HCT116 (cell line): Measurements from ENCODE around the gene LCN6. TPM values are rescaled to one million over a fixed set of nuclear protein-coding genes. Genes with fewer than 3 reads are reported as not detected.

ENCODE experiments used
- ATAC-seq: fragments of 200-7000 bp; cut with Tn5 transposase; 2 replicates; pipeline ENCODE4 v1.9.1; 2020; ENCODE audit warnings: mild to moderate bottlenecking, moderate library complexity
- BruUV-seq: library from RNA; stranded (reverse); fragments of 400-500 nt; replicated peaks from 2 replicates; lab custom pipeline; 2021; lab: Mats Ljungman, UMichigan
- CTCF ChIA-PET: fragments of 300-600 bp; sonication (Branson Sonifier 250); formaldehyde crosslinking; loops from one replicate; lab custom pipeline; 2021; ENCODE audit warnings: antibody characterized with exemption; lab: Charles Lee
- POLR2A ChIA-PET: fragments of 300-600, 350-600 bp; sonication (Branson Sonifier 250); formaldehyde crosslinking; loops from one replicate; lab custom pipeline; 2021; ENCODE audit warnings: antibody characterized with exemption; lab: Charles Lee
- RAD21 ChIA-PET, 2 experiments: fragments of 300-600 bp; sonication (Branson Sonifier 250); formaldehyde crosslinking; loops; one replicate each; lab custom pipeline; 2023; ENCODE audit warnings: low total read pairs in 2 of 2; ENCODE audit not compliant: uncharacterized antibody in 2 of 2, unreplicated experiment in 2 of 2, low non-redundant PET in 1 of 2; lab: Charles Lee
- DNase-seq: peaks from one replicate; pipeline ENCODE4 v3.0.0-alpha.2; 2010; ENCODE audit warnings: low read depth, low spot score
- H2AFZ ChIP-seq: fragments of 200-600 bp; shearing (Covaris generic), sonication (generic); 2 replicates; pipeline ENCODE4 v1.6.1; 2017; ENCODE audit warnings: low read depth, mixed run types, mixed read lengths, antibody characterized with exemption, low read length; ENCODE audit not compliant: poor library complexity, severe bottlenecking
- H3K27ac ChIP-seq: 2 replicates; pipeline ENCODE4 v1.5.1; 2012; ENCODE audit warnings: low read depth, low read length
- H3K27me3 ChIP-seq: fragments of 200-600 bp; sonication (generic); 2 replicates; pipeline ENCODE4 v1.6.1; 2016; ENCODE audit warnings: mixed run types, low read length, mixed read lengths; ENCODE audit not compliant: insufficient read depth
- H3K36me3 ChIP-seq, 2 experiments: fragments of 200-500 bp in 1 of 2; fragments of 200-600 bp in 1 of 2; sonication (Bioruptor generic) in 1 of 2; sonication (generic) in 1 of 2; 2 replicates each; pipeline versions ENCODE4 v1.5.1 to v1.6.1; 2014 to 2016; ENCODE audit warnings: low read length in 2 of 2, inconsistent platforms in 1 of 2, mixed read lengths in 1 of 2, mixed run types in 1 of 2; ENCODE audit not compliant: insufficient read depth in 2 of 2, control insufficient read depth in 1 of 2
- H3K4me1 ChIP-seq, 2 experiments: fragments of 200-600 bp in 1 of 2; sonication (generic) in 1 of 2; 2 replicates each; pipeline versions ENCODE4 v1.5.1 to v1.6.1; 2012 to 2017; ENCODE audit warnings: low read length in 2 of 2, inconsistent platforms in 1 of 2, mild to moderate bottlenecking in 1 of 2, mixed read lengths in 1 of 2, mixed run types in 1 of 2, moderate library complexity in 1 of 2; ENCODE audit not compliant: insufficient read depth in 2 of 2, control insufficient read depth in 1 of 2
- H3K4me2 ChIP-seq: fragments of 200-600 bp; sonication (generic); 2 replicates; pipeline ENCODE4 v1.6.1; 2017; ENCODE audit warnings: mixed run types, low read length, mixed read lengths
- H3K4me3 ChIP-seq, 2 experiments: fragments of 200-600 bp in 1 of 2; sonication (generic) in 1 of 2; replicated peaks in 1 of 2; 2 replicates each; pipeline ENCODE4 v1.5.1; 2011 to 2016; ENCODE audit warnings: low read length in 2 of 2, control low read depth in 1 of 2, low read depth in 1 of 2, mild to moderate bottlenecking in 1 of 2, mixed read lengths in 1 of 2, mixed run types in 1 of 2
- H3K79me2 ChIP-seq: fragments of 200-600 bp; sonication (generic); 2 replicates; pipeline ENCODE4 v1.6.1; 2017; ENCODE audit warnings: mild to moderate bottlenecking, mixed run types, low read length, moderate library complexity, mixed read lengths; ENCODE audit not compliant: insufficient read depth
- H3K9ac ChIP-seq: fragments of 200-600 bp; sonication (generic); 2 replicates; pipeline ENCODE4 v1.6.1; 2016; ENCODE audit warnings: low read length, mixed read lengths
- H3K9me2 ChIP-seq: fragments of 200-600 bp; sonication (generic), shearing (Covaris generic); 2 replicates; pipeline ENCODE4 v1.6.1; 2017; ENCODE audit warnings: mixed run types, mild to moderate bottlenecking, moderate library complexity; ENCODE audit not compliant: insufficient read depth
- H3K9me3 ChIP-seq, 2 experiments: fragments of 200-500 bp in 1 of 2; fragments of 200-600 bp in 1 of 2; sonication (Bioruptor generic) in 1 of 2; sonication (generic) in 1 of 2; 2 replicates each; pipeline ENCODE4 v1.6.1; 2014 to 2017; ENCODE audit warnings: low read length in 2 of 2, mixed read lengths in 2 of 2, inconsistent platforms in 1 of 2, low read depth in 1 of 2, mild to moderate bottlenecking in 1 of 2, mixed run types in 1 of 2, moderate library complexity in 1 of 2; ENCODE audit not compliant: control insufficient read depth in 1 of 2, insufficient read depth in 1 of 2
- H4K20me1 ChIP-seq: fragments of 200-600 bp; sonication (generic), shearing (Covaris generic); 2 replicates; pipeline ENCODE4 v1.6.1; 2017; ENCODE audit warnings: mixed run types, mild to moderate bottlenecking, moderate library complexity; ENCODE audit not compliant: insufficient read depth
- CBX3 ChIP-seq: IDR thresholded peaks from 2 replicates; pipeline ENCODE4 v1.6.1; 2012; ENCODE audit warnings: low read depth
- CTCF ChIP-seq, 3 experiments: fragments of 200-600 bp in 1 of 3; sonication (generic) in 1 of 3; IDR thresholded peaks in 2 of 3; conservative IDR thresholded peaks in 1 of 3; 2 replicates each; pipeline ENCODE4 v1.5.1; 2012 to 2017; ENCODE audit warnings: low read depth in 2 of 3, low read length in 2 of 3, antibody characterized with exemption in 1 of 3, borderline replicate concordance in 1 of 3, control low read depth in 1 of 3, mild to moderate bottlenecking in 1 of 3, mixed read lengths in 1 of 3, mixed run types in 1 of 3, moderate library complexity in 1 of 3; ENCODE audit not compliant: insufficient read depth in 1 of 3
- ELF1 ChIP-seq: IDR thresholded peaks from 2 replicates; pipeline ENCODE4 v1.6.1; 2012; ENCODE audit warnings: low read depth, borderline replicate concordance
- EZH2 ChIP-seq: fragments of 200-600 bp; sonication (generic); IDR thresholded peaks from 2 replicates; pipeline ENCODE4 v1.6.1; 2017; ENCODE audit warnings: antibody characterized with exemption, mixed run types
- FOSL1 ChIP-seq: IDR thresholded peaks from 2 replicates; pipeline ENCODE4 v1.6.1; 2012; ENCODE audit warnings: low read depth
- JUND ChIP-seq: IDR thresholded peaks from 2 replicates; pipeline ENCODE4 v1.6.1; 2012
- POLR2A ChIP-seq: IDR thresholded peaks from 2 replicates; pipeline ENCODE4 v1.7.0; 2011; ENCODE audit warnings: borderline replicate concordance; ENCODE audit not compliant: insufficient read depth, insufficient read length; ENCODE audit errors: extremely low read depth
- RAD21 ChIP-seq: IDR thresholded peaks from 2 replicates; pipeline ENCODE4 v1.6.1; 2012; ENCODE audit warnings: low read depth, mild to moderate bottlenecking
- REST ChIP-seq: IDR thresholded peaks from 2 replicates; pipeline ENCODE4 v1.6.1; 2012; ENCODE audit warnings: low read depth
- SIN3A ChIP-seq: IDR thresholded peaks from 2 replicates; pipeline ENCODE4 v1.6.1; 2012; ENCODE audit warnings: low read depth
- SP1 ChIP-seq: IDR thresholded peaks from 2 replicates; pipeline ENCODE4 v1.6.1; 2012; ENCODE audit warnings: low read depth
- SRF ChIP-seq: IDR thresholded peaks from 2 replicates; pipeline ENCODE4 v1.6.1; 2012; ENCODE audit warnings: low read depth
- YY1 ChIP-seq: IDR thresholded peaks from 2 replicates; pipeline ENCODE4 v1.6.1; 2011; ENCODE audit warnings: low read length, low read depth, moderate library complexity, mild to moderate bottlenecking; ENCODE audit not compliant: insufficient replicate concordance; ENCODE audit errors: extremely low read depth
- ZFX ChIP-seq: fragments of 450-650 bp; IDR thresholded peaks from 2 replicates; pipeline ENCODE4 v1.6.1; 2017
- ZNF274 ChIP-seq: fragments of 200-500 bp; sonication (Bioruptor generic); IDR thresholded peaks from 2 replicates; pipeline ENCODE4 v1.6.1; 2014; ENCODE audit warnings: mild to moderate bottlenecking, low read depth, low read length, inconsistent platforms
- intact Hi-C: fragments of 100-400 bp; cut with micrococcal nuclease; formaldehyde crosslinking; loops from 2 replicates; pipeline ENCODE4 v1.10.0; 2022
- total RNA-seq: library from RNA; stranded (reverse); gene quantifications from one replicate; pipeline ENCODE4 v1.2.1, GENCODE V29; 2021; ENCODE audit not compliant: unreplicated experiment

Gene LCN6
- total RNA-seq, 1 experiment from 2014 or later, result not detected

DNA sequence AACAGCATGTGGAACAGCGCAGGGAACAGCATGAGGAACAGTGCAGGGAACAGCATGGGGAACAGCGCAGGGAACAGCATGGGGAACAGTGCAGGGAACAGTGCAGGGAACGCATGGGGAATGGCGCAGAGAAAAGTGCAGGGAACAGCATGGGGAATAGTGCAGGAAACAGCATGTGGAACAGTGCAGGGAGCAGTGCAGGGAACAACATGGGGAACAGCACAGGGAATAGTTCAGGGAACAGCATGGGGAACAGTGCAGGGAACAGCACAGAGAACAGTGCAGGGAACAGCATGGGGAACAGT is 7.8 kb upstream of the LCN6 start:
- POLR2A ChIA-PET, result no interaction called here
- H3K27ac ChIP-seq, result no peak overlapping the region
- no peak for ATAC-seq
- H3K79me2 ChIP-seq, result no peaks in the 10 kb centered on the region
- no peaks in the 10 kb centered on the region for H3K36me3 ChIP-seq
- H3K9ac ChIP-seq, result no peak overlapping the region
- no peaks in the 10 kb centered on the region for H3K9me2 ChIP-seq
- no peak overlapping the region for H3K4me3 ChIP-seq
- H3K4me1 ChIP-seq, result peaks cover 3 to 7% of the 10 kb centered on the region in 2 experiments; a peak in 3 of 4 replicates
- TF ChIP-seq JUND (no peak), CTCF (IDR thresholded peaks at IDR 0.05 in 2 of 3, conservative IDR thresholded peaks at IDR 0.05 in 1 of 3; ENCODE audit: borderline replicate concordance in 1 of 3, insufficient read depth in 1 of 3, low read depth in 2 of 3, low read length in 2 of 3) (no peak), RAD21 (no peak), EZH2 (no peak), CBX3 (no peak), FOSL1 (no peak), YY1 (no peak), SIN3A (no peak), SP1 (no peak), ELF1 (no peak), POLR2A (no peak), ZNF274 (no peak), ZFX (no peak), SRF (no peak), REST (no peak)
- TF ChIP-seq, all 23 proteins: peak for 0
- RAD21 ChIA-PET, result no interaction called here
- Histone ChIP-seq H2AFZ (no peak overlapping the region), H3K4me2 (no peak overlapping the region), H3K27me3 (no peaks in the 10 kb centered on the region), H4K20me1 (no peaks in the 10 kb centered on the region), H3K9me3 (peaks cover 4 to 22% of the 10 kb centered on the region in 2 experiments; a peak in 3 of 4 replicates)
- no peak for DNase-seq
- intact Hi-C loops, result no loop called here
- CTCF ChIA-PET, result no interaction called here
- BruUV-seq, result no TSS peak
